ENCODE measurements around the gene HELZ.
"Not testable (repeated sequence)": the region's sequence is repeated elsewhere in the genome, so short reads cannot be mapped to it uniquely, and the experiment has no call there.

HELZ gene

GRCh38 chr17:67152824-67153223 is 92.2 kb downstream of the HELZ start:
- DNase-seq (ENCODE audit: extremely low spot score, insufficient read length, low read depth): no peak

DNA sequence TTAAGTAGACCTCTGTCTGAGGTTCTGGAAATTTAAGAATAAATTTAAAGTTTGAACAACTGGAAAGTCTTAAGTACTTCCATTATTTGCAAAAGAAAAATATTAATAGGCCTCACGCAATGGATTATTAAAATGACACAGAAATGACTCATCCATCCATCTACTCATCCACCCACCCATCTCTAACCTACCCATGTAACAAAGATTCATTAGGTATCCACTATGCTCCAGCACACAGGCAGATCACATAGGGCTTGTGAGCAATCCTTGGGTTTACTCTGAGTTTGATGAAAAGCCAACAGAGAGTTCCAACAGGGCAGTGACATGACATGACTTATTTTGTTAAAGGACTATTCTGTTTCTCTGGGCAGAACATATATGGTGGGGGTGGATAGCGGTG is 93.3 kb downstream of the HELZ start:
- DNase-seq (ENCODE audit: extremely low spot score, insufficient read length, low read depth) (no peak), FAIRE-seq (no peak)

More at GRCh38 chr17:67152824-67153223, 92.2 kb downstream of the HELZ start:
- no peak for FAIRE-seq

DNA sequence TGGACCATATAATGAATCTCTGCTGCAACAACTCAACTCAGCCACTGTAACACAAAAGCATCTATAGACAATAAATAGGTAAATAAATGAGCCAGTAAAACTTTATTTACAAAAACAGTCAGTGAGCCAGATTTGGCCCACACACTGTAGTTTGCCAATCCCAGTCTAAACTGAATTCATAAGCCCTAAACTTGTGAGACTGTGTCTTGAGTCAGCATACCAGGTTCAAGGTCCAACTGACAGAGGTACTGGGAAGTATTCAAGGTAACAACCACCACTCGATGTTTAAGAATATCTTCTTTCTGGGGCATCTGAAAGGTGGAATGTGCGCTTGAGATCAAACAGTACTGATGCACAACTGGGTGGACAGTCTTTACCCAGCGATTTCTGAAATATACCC is 94.2 kb downstream of the HELZ start:
- no peak for DNase-seq (ENCODE audit: extremely low spot score, insufficient read length, low read depth)
- FAIRE-seq: no peak

DNA sequence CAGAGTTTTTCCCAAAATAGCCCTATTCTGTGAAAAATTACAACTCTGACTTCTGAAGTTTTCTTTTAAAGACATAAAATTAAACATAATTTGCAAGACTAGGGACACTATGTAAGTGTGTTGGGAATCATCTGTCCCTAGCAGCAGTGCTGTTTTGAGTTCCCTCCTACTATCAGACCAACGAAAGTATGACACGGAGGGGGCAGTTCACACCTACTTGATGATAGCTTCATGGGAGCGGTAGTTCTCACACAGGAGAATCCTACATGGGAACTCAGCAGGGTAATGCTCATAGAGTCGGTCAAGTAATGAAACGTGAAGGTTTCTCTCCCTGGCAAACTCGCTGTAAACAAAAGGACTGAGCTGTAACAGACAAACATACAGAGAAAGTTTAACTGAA is 96.6 kb downstream of the HELZ start:
- DNase-seq (ENCODE audit: extremely low spot score, insufficient read length, low read depth) (no peak), FAIRE-seq (no peak)

DNA sequence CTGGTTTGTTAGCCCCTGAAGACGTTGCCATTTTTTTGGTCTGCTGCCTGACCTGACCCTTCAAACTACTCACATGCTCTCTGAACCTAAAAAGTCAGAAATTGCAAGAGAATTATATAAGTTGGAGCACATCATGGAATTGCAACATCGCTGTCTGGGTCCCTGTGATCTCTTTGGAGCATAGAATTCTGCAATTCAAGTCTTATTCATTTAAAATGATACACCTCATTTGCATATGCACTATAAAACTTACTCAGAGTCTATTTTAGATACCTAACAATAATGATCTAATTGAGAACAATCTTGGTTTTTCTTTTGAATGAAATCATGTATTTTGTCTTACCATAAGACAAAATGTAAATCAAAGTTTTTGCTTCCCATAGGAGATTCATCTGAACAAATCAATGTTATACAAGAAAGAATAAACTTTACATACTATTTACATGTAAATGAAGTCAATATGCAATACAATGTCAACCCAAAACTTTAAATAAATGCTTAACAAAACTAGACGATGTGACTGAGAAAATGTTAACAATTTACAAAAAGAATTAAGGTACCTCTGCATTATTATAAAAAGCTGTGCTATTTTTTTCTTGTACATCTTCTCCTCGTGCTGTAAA is 99.7 kb downstream of the HELZ start:
- no peak for DNase-seq (ENCODE audit: extremely low spot score, insufficient read length, low read depth)
- FAIRE-seq: no peak

DNA sequence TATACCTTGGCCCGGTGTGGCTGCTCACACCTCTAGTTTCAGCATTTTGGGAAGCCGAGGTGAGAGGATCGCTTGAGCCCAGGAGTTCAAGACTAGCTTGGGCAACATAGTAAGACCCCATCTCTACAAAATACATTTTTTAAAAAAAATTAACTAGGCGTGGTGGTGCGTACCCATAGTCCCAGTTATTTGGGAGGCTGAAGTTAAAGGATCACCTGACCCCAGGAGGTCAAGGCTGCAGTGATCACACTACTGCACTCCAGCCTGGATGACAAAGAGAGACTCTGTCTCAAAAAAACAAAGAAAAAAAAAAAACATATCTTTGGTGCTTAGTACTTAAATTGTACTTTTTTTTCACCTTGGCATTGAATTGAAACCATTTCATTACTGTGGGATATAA is 101.7 kb downstream of the HELZ start:
- no peak for FAIRE-seq
- DNase-seq (ENCODE audit: extremely low spot score, insufficient read length, low read depth): no peak

GRCh38 chr17:67142030-67142429 is 103.0 kb downstream of the HELZ start:
- FAIRE-seq: not testable (repeated sequence)

GRCh38 chr17:67139784-67140665 is 105.0 kb downstream of the HELZ start:
- no peak for FAIRE-seq
- DNase-seq (ENCODE audit: extremely low spot score, insufficient read length, low read depth): no peak

More at GRCh38 chr17:67142030-67142429, 103.0 kb downstream of the HELZ start:
- DNase-seq (ENCODE audit: extremely low spot score, insufficient read length, low read depth): not testable (repeated sequence)

DNA sequence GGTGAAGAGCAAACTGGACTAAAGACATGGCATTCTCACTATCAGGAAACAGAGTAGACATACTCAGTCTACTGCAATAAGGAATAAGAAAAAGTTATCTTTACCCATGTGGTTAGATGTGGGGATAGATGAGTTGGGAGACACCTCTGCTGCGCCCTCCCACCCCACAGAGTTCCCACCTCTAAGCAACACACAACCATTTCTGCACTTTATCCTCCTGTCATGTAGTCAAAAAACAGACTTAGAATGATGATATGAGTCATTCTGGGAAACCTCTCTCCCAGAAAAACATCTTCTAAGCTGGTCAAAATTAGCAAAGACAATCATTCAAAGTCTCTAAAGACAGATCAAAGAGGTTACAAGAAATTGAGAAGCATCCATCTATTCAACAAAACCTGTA is 105.7 kb downstream of the HELZ start:
- FAIRE-seq (no peak), DNase-seq (ENCODE audit: extremely low spot score, insufficient read length, low read depth) (no peak)

DNA sequence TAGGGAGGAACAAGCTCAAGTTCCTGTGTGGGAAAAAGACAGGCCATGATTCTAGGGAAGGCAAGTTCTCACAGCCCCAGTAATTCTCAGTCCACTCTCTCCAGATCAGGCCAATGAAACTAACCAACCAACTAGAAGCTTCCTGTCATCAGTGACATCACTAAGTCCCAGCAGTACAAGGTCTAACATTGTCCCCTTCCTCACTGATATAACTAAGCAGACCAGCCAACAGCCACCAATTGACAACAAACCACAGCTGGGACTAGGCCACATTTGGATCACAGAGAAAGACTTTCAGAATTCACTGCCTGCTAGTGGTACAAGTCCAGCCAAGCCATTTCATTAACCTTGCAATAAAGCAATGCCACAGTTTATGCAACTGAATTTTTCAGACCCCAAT is 106.6 kb downstream of the HELZ start:
- DNase-seq (ENCODE audit: extremely low spot score, insufficient read length, low read depth): no peak
- FAIRE-seq: no peak

- no peak for FAIRE-seq
Observed at GRCh38 chr17:67137860-67138259, 107.1 kb downstream of the HELZ start.

DNA sequence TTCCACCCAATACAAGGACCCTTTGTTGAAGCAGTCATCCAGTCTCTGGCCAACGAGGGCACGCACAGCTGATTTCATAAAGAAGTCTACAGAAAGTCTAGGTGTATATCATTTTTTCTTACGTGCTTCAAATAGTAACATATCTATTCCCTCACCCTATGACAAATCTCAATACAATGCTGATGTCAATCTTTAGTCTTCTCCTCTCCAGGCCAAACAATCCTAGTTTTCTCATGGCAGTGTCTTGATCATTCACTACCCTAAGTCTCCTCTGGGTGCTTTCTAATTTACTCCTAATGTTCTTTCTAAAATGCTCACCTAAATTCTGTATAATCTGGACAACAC is 108.0 kb downstream of the HELZ start:
- DNase-seq (ENCODE audit: extremely low spot score, insufficient read length, low read depth) (no peak), FAIRE-seq (no peak)

More at GRCh38 chr17:67137860-67138259, 107.1 kb downstream of the HELZ start:
- no peak for DNase-seq (ENCODE audit: extremely low spot score, insufficient read length, low read depth)

DNA sequence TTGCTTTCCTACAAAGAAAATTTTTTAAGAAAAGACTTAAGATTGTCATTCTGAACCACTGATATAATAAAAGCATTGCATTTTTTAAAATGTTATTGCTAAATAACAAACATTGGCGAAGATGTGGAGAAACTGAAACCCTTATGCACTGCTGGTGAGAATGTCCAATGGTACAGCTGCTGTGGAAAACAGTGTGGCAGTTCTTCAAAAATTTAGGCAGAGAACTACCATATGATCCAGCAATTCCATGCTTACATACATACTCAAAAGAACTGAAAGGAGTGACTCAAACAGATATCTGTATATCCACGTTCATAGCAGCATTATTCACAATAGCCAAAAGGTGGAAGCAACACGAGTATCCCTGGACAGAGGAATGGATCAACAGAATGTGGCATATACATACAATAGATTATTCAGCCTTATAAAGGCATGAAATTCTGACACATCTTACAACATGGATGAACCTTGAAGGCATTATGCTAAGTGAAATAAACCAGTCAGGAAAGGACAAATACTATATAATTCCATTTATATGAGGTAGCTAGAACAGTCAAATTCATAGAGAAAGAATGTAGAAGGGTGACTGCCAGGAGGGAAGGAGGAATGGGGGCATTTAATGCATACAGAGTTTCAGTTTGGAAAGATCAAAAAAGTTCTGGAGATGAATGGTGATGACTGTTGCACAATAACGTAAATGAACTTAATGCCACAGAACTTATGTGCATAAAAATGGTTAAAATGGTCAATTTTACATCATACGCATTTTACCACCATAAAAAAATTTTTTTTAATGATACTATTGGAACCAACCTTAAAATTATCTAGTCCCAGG is 108.6 kb downstream of the HELZ start:
- FAIRE-seq: no peak
- no peak for DNase-seq (ENCODE audit: extremely low spot score, insufficient read length, low read depth)

GRCh38 chr17:67133161-67133560 is 111.8 kb downstream of the HELZ start:
- DNase-seq (ENCODE audit: extremely low spot score, insufficient read length, low read depth) (no peak), FAIRE-seq (no peak)

DNA sequence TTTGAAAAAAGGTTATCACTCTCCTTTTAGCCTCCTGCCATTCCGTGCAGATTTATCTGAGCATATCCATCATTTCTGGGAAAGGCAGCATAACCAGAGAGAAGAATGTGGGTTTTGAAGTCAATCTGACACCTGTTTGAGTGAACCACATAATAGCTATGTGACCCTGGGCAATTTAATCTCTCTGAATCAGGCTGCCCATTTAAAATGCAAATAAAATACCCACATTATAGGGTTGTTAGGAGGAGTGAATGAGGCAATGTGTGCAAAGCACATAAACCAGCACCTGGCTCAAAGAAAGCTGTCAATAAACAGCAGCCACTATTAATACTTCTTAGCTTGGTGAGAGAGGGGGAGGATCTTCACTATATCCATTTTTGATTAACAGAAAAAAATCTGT is 112.6 kb downstream of the HELZ start:
- no peak for FAIRE-seq
- DNase-seq (ENCODE audit: extremely low spot score, insufficient read length, low read depth): no peak

GRCh38 chr17:67130768-67131167 is 114.2 kb downstream of the HELZ start:
- FAIRE-seq (no peak), DNase-seq (ENCODE audit: extremely low spot score, insufficient read length, low read depth) (no peak)

- no peak for DNase-seq (ENCODE audit: extremely low spot score, insufficient read length, low read depth)
Observed at GRCh38 chr17:67129283-67129682, 115.7 kb downstream of the HELZ start.

GRCh38 chr17:67128700-67129099 is 116.3 kb downstream of the HELZ start:
- FAIRE-seq: no peak
- no peak for DNase-seq (ENCODE audit: extremely low spot score, insufficient read length, low read depth)

More at GRCh38 chr17:67129283-67129682, 115.7 kb downstream of the HELZ start:
- FAIRE-seq: no peak

DNA sequence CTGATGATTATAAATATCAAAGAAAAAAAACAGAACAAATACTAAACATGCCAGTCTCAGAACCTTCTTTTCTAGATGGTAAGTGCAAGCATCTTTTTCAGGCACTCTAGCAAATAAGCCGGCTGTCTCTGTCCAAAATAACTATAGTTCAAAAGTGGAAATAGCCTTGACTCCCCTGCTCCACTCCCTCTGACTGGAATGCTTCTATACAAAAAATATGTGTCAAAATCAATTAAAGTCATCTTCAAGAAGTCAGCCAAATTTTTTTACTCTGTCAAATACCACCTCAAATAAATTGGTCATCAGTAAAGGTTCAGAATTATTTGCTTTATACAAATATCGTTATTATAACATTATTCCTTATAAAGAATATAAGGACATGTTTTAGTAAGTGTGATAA is 117.1 kb downstream of the HELZ start:
- no peak for FAIRE-seq
- no peak for DNase-seq (ENCODE audit: extremely low spot score, insufficient read length, low read depth)

GRCh38 chr17:67126983-67127382 is 118.0 kb downstream of the HELZ start:
- DNase-seq (ENCODE audit: extremely low spot score, insufficient read length, low read depth): no peak
- no peak for FAIRE-seq

DNA sequence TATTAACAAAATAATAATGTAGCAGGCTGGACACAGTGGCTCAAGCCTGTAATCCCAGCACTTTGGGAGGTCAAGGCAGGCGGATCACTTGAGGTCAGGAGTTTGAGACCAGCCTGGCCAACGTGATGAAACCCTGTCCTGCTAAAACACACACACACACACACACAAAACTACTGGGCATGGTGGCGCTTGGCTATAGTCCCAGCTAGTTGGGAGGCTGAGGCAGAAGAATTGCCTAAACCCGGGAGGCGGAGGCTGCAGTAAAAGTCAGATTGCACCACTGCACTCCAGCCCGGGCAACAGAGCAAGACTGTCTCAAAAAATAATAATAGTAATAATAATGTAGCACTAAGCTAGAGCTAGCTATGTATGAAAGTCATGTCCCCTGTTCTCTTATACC is 118.5 kb downstream of the HELZ start:
- not testable (repeated sequence) for FAIRE-seq; DNase-seq (ENCODE audit: extremely low spot score, insufficient read length, low read depth)
